CD8-positive, alpha-beta memory T cell (primary cell): ENCODE measurements around the gene RFX4. TPM values are rescaled to one million over a fixed set of nuclear protein-coding genes. Genes with fewer than 3 reads are reported as not detected.

Source experiments
- CTCF ChIA-PET: fragments of 350-600 bp; sonication (Branson Sonifier 250); formaldehyde crosslinking; loops from one replicate; lab custom pipeline; 2021; ENCODE audit warnings: antibody characterized with exemption; lab: Charles Lee
- POLR2A ChIA-PET: fragments of 350-600 bp; sonication (Branson Sonifier 250); formaldehyde crosslinking; loops from one replicate; lab custom pipeline; 2021; ENCODE audit warnings: antibody characterized with exemption; lab: Charles Lee
- DNase-seq, 5 donors: peaks; one replicate each; pipeline versions ENCODE4 v3.0.0 to v3.0.0-alpha.2; 2020 to 2022; ENCODE audit warnings: mixed read lengths in 1 of 5
- H3K27ac ChIP-seq: one replicate; pipeline ENCODE4 v1.7.0; 2013; ENCODE audit warnings: low read depth, mild to moderate bottlenecking, low read length, moderate library complexity
- H3K27me3 ChIP-seq: 2 replicates; pipeline ENCODE4 v1.7.0; 2013; ENCODE audit warnings: low read length, mild to moderate bottlenecking; ENCODE audit not compliant: insufficient read depth, poor library complexity, severe bottlenecking
- H3K36me3 ChIP-seq: 2 replicates; pipeline ENCODE4 v1.7.0; 2013; ENCODE audit warnings: mild to moderate bottlenecking, low read length, moderate library complexity; ENCODE audit not compliant: insufficient read depth
- H3K4me1 ChIP-seq: 2 replicates; pipeline ENCODE4 v1.7.0; 2013; ENCODE audit warnings: mild to moderate bottlenecking, low read length, moderate library complexity; ENCODE audit not compliant: insufficient read depth
- H3K4me3 ChIP-seq: 2 replicates; pipeline ENCODE4 v1.7.0; 2013; ENCODE audit warnings: mild to moderate bottlenecking, low read length
- H3K9me3 ChIP-seq: 2 replicates; pipeline ENCODE4 v1.7.0; 2013; ENCODE audit warnings: mild to moderate bottlenecking, low read length
- H3K27ac Mint-ChIP-seq, 8 donors: one replicate each; pipeline ENCODE4 v1.8.0; 2020 to 2021; ENCODE audit warnings: mixed read lengths in 8 of 8, mild to moderate bottlenecking in 6 of 8, inconsistent platforms in 3 of 8, moderate library complexity in 3 of 8
- H3K27me3 Mint-ChIP-seq, 2 donors: one replicate each; pipeline ENCODE4 v1.8.0; 2020 to 2021; ENCODE audit warnings: mixed read lengths in 2 of 2, mild to moderate bottlenecking in 1 of 2, moderate library complexity in 1 of 2
- H3K36me3 Mint-ChIP-seq, 3 donors: one replicate each; pipeline ENCODE4 v1.8.0; 2020 to 2021; ENCODE audit warnings: mixed read lengths in 3 of 3, inconsistent platforms in 1 of 3, mild to moderate bottlenecking in 1 of 3
- H3K4me1 Mint-ChIP-seq, 3 donors: one replicate each; pipeline ENCODE4 v1.8.0; 2020 to 2021; ENCODE audit warnings: mixed read lengths in 3 of 3, inconsistent platforms in 1 of 3, mild to moderate bottlenecking in 1 of 3
- H3K4me3 Mint-ChIP-seq, 7 donors: one replicate each; pipeline ENCODE4 v1.8.0; 2020 to 2021; ENCODE audit warnings: mixed read lengths in 7 of 7, mild to moderate bottlenecking in 6 of 7, moderate library complexity in 4 of 7, inconsistent platforms in 2 of 7
- H3K9me3 Mint-ChIP-seq, 5 donors: one replicate each; pipeline ENCODE4 v1.8.0; 2020 to 2022; ENCODE audit warnings: mixed read lengths in 5 of 5, mild to moderate bottlenecking in 3 of 5, moderate library complexity in 2 of 5, inconsistent platforms in 1 of 5
- polyA plus RNA-seq: library from polyadenylated mRNA; unstranded; fragments of 300-500 nt; fragmentation: Illumina TruSeq; gene quantifications from one replicate; pipeline ENCODE4 v1.2.3, GENCODE V29; 2021
- total RNA-seq, 2 experiments: library from RNA; stranded (reverse); gene quantifications; one replicate each; pipeline ENCODE4 v1.2.3, GENCODE V29; 2021

Gene RFX4
- total and polyA plus RNA-seq, 3 experiments from 2014 or later: not detected

GRCh38 chr12:106580671-106581508 lies 1.9 kb upstream of the RFX4 start:
- ChIA-PET CTCF (no interaction called here), POLR2A (no interaction called here)
- Mint-ChIP-seq H3K27me3 (peaks cover 59 to 71% of the 10 kb centered on the region in 2 donors), H3K4me1 (peaks cover 28 to 38% (median 37%) of the 10 kb centered on the region in 3 donors), H3K9me3 (no peaks in the 10 kb centered on the region), H3K36me3 (peaks cover 0 to 1% (median 0%) of the 10 kb centered on the region in 3 donors), H3K4me3 (peak overlapping the region in 5 of 7 donors; percentile 11 to 63 (median 39)), H3K27ac (no peak overlapping the region)
- DNase-seq: no peak
- no peaks in the 10 kb centered on the region for H3K9me3 ChIP-seq
- H3K27me3 ChIP-seq: peaks cover 19% of the 10 kb centered on the region
- H3K4me3 ChIP-seq: no peak overlapping the region
- peaks cover 9% of the 10 kb centered on the region for H3K4me1 ChIP-seq
- H3K27ac ChIP-seq: no peak overlapping the region
- H3K36me3 ChIP-seq: no peaks in the 10 kb centered on the region

GRCh38 chr12:106581543-106582248 lies 1.1 kb upstream of the RFX4 start:
- no peak for DNase-seq
- ChIA-PET POLR2A (no interaction called here), CTCF (no interaction called here)
- Mint-ChIP-seq H3K27me3 (peaks cover 64 to 71% of the 10 kb centered on the region in 2 donors), H3K9me3 (no peaks in the 10 kb centered on the region), H3K36me3 (peaks cover 0 to 1% (median 0%) of the 10 kb centered on the region in 3 donors), H3K4me1 (peaks cover 28 to 42% (median 38%) of the 10 kb centered on the region in 3 donors), H3K27ac (peak overlapping the region in 2 of 8 donors; percentile 32 to 49), H3K4me3 (peak overlapping the region; percentile 5 to 82 (median 74))
- H3K36me3 ChIP-seq: no peaks in the 10 kb centered on the region
- H3K9me3 ChIP-seq: no peaks in the 10 kb centered on the region
- H3K4me1 ChIP-seq: peaks cover 9% of the 10 kb centered on the region
- no peak overlapping the region for H3K4me3 ChIP-seq
- H3K27me3 ChIP-seq: peaks cover 19% of the 10 kb centered on the region
- H3K27ac ChIP-seq: no peak overlapping the region

GRCh38 chr12:106582249-106582591 lies 584 bp upstream of the RFX4 start:
- CTCF ChIA-PET: no interaction called here
- Mint-ChIP-seq H3K27me3 (peaks cover 64 to 71% of the 10 kb centered on the region in 2 donors), H3K4me3 (peak overlapping the region in 6 of 7 donors; percentile 5 to 79 (median 72)), H3K36me3 (peaks cover 0 to 1% (median 0%) of the 10 kb centered on the region in 3 donors), H3K9me3 (no peaks in the 10 kb centered on the region), H3K4me1 (peaks cover 29 to 44% (median 38%) of the 10 kb centered on the region in 3 donors), H3K27ac (peak overlapping the region in 1 of 8 donors; percentile 49)
- H3K36me3 ChIP-seq: no peaks in the 10 kb centered on the region
- H3K27me3 ChIP-seq: peaks cover 19% of the 10 kb centered on the region
- H3K27ac ChIP-seq: no peak overlapping the region
- POLR2A ChIA-PET: no interaction called here
- no peaks in the 10 kb centered on the region for H3K9me3 ChIP-seq
- no peak for DNase-seq
- H3K4me3 ChIP-seq: no peak overlapping the region
- H3K4me1 ChIP-seq: peaks cover 9% of the 10 kb centered on the region

GRCh38 chr12:106583242-106584103 lies 669 bp downstream of the RFX4 start:
- Mint-ChIP-seq H3K27me3 (peaks cover 70 to 74% of the 10 kb centered on the region in 2 donors), H3K4me3 (peak overlapping the region; percentile 43 to 84 (median 75)), H3K36me3 (peaks cover 0 to 1% (median 0%) of the 10 kb centered on the region in 3 donors), H3K9me3 (no peaks in the 10 kb centered on the region), H3K4me1 (peaks cover 32 to 50% (median 38%) of the 10 kb centered on the region in 3 donors), H3K27ac (no peak overlapping the region)
- Histone ChIP-seq H3K27me3 (peaks cover 20% of the 10 kb centered on the region), H3K9me3 (no peaks in the 10 kb centered on the region), H3K4me1 (peaks cover 9% of the 10 kb centered on the region), H3K4me3 (no peak overlapping the region), H3K27ac (no peak overlapping the region), H3K36me3 (no peaks in the 10 kb centered on the region)
- ChIA-PET CTCF (no interaction called here), POLR2A (no interaction called here)
- peak in 1 of 5 donors; percentile 3 for DNase-seq

- POLR2A ChIA-PET: no interaction called here
- H3K4me3 ChIP-seq: no peak overlapping the region
- H3K9me3 ChIP-seq: no peaks in the 10 kb centered on the region
- Mint-ChIP-seq H3K36me3 (peaks cover 0 to 1% (median 0%) of the 10 kb centered on the region in 3 donors), H3K4me1 (peaks cover 32 to 50% (median 38%) of the 10 kb centered on the region in 3 donors), H3K27ac (no peak overlapping the region), H3K27me3 (peaks cover 74 to 76% of the 10 kb centered on the region in 2 donors), H3K9me3 (no peaks in the 10 kb centered on the region), H3K4me3 (peak overlapping the region; percentile 43 to 80 (median 65))
- peaks cover 9% of the 10 kb centered on the region for H3K4me1 ChIP-seq
- no peak overlapping the region for H3K27ac ChIP-seq
- CTCF ChIA-PET: no interaction called here
- H3K27me3 ChIP-seq: peaks cover 24% of the 10 kb centered on the region
- no peak for DNase-seq
- no peaks in the 10 kb centered on the region for H3K36me3 ChIP-seq
These were observed 1.6 kb downstream of the RFX4 start for GRCh38 chr12:106584104-106585064.

- no peak overlapping the region for H3K4me3 ChIP-seq
- CTCF ChIA-PET: no interaction called here
- H3K9me3 ChIP-seq: no peaks in the 10 kb centered on the region
- Mint-ChIP-seq H3K4me3 (peak overlapping the region in 3 of 7 donors; percentile 13 to 40 (median 13)), H3K4me1 (peaks cover 30 to 50% (median 35%) of the 10 kb centered on the region in 3 donors), H3K9me3 (no peaks in the 10 kb centered on the region), H3K27ac (no peak overlapping the region), H3K36me3 (peaks cover 0 to 1% (median 0%) of the 10 kb centered on the region in 3 donors), H3K27me3 (peaks cover 73 to 74% of the 10 kb centered on the region in 2 donors)
- H3K36me3 ChIP-seq: no peaks in the 10 kb centered on the region
- H3K27me3 ChIP-seq: peaks cover 23% of the 10 kb centered on the region
- no peak overlapping the region for H3K27ac ChIP-seq
- POLR2A ChIA-PET: no interaction called here
- no peak for DNase-seq
- peaks cover 9% of the 10 kb centered on the region for H3K4me1 ChIP-seq
These were observed 2.3 kb downstream of the RFX4 start for GRCh38 chr12:106585105-106585520.
